K562 treated with DMSO at 1 percent for 12 hours (cell line): ENCODE measurements around the gene IRGQ. TPM values are rescaled to one million over a fixed set of nuclear protein-coding genes. Genes with fewer than 3 reads are reported as not detected.

Experiments
- total RNA-seq: library from RNA; unstranded; fragments of 300-600 nt; gene quantifications from 2 replicates; pipeline ENCODE4 v1.2.3, GENCODE V29; 2022; ENCODE audit not compliant: insufficient read depth

Gene IRGQ, protein sequence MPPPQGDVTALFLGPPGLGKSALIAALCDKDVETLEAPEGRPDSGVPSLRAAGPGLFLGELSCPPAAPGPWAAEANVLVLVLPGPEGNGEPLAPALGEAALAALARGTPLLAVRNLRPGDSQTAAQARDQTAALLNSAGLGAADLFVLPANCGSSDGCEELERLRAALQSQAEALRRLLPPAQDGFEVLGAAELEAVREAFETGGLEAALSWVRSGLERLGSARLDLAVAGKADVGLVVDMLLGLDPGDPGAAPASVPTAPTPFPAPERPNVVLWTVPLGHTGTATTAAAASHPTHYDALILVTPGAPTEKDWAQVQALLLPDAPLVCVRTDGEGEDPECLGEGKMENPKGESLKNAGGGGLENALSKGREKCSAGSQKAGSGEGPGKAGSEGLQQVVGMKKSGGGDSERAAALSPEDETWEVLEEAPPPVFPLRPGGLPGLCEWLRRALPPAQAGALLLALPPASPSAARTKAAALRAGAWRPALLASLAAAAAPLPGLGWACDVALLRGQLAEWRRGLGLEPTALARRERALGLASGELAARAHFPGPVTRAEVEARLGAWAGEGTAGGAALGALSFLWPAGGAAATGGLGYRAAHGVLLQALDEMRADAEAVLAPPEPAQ
- total RNA-seq: 3.6 and 7.0 TPM in 2 replicates

DNA sequence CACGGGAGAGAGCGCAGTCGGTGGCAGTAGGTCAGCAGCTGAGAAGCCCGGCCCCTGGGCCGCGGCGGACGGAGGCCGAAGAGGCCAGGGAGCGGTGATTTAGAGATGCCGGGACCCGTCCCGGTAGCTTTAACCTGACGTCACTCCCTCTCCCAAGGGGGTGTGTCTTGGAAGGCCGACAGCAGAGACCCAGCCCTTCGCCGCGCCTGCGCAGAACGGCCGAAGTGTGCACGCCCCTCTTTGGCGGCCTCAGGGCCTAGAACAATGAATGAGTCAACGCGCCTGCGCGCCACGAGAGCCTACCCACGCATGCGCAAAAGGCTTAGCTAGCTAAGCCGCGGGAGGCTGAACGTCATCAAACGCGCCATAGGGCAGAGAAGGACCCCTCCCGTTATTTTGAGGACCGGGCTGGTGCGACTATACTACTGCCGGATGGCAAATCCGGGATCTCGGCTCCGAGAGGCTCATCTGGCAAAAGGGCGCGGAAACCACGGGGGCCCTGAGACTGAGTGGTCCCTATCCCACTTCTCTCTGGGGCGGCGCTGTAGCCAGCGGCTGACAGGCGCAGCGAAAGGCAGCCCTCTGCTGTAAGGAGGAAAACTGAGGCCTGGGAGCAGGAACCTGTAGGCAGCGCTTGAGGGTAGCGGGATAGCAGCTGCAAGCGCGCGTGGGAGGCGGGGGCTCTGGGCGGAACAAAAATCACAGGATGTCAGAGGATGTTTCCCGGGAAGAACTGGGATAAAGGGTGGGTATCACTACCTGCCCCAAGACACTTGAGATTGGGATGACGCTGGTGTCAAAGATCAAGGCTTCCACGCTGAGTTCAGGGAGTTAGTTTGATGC lies at the start of gene IRGQ, which contains the start of gene ZNF576:
IRGQ (minus strand) TSS at position 136 of the 843 bp plus-strand sequence. CDS start 796 bp downstream, outside the sequence.
ZNF576 (plus strand) TSS at position 597 of the 843 bp plus-strand sequence. CDS start 514 bp downstream, outside the sequence.

GRCh38 chr19:43639519-43640423 lies 43.8 kb upstream of the IRGQ start, which contains the start of gene CADM4:
TSS of gene CADM4 (minus strand) at chr19:43639850. CDS start at chr19:43639790, 60 bp downstream.

GRCh38 chr19:43619262-43620060 lies 23.5 kb upstream of the IRGQ start, which contains the start of gene ZNF428:
TSS of gene ZNF428 (minus strand) at chr19:43619629. CDS start at chr19:43614304, 5,325 bp downstream.

GRCh38 chr19:43611788-43612187 lies 15.9 kb upstream of the IRGQ start, which contains the start of gene SRRM5:
TSS of gene SRRM5 (plus strand) at chr19:43612088. CDS start at chr19:43612122, 34 bp downstream.

DNA sequence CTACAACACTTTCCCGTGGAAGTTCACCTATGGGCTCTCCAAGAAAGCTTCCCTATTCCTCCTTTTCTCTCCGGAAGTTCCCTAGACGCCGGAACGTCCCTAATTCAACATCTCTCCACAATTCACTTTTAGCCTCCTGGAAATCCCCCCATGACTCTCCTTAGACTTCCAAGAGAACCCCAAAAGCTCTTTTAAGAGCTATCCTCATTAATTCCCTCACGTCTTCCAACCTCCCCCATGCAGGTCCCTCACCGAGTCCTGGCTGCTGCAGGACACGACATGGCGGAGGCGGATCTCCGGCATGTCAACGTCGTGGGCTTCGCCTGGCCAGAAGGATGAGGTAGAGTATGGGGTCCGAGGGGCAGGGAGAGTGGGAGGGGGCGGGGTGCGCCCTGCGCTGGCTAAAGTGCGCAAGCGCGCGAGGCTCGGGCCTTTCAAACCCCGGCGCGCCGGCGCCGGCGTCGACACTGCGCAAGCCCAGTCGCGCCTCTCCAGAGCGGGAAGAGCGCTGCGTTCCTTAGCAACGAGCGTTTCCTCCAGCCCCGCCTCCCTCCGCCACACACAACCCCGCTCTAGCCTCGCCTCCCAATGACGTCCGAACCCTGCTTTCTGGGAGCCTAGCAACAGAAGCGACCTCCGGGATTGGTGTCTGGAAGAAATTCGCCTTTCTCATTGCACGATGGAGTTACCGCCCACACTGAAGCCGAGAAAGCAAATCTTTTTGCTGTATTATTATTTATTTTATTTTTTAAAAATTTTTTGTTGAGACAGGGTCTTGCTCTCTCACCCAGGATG lies 20.6 kb downstream of the IRGQ start, which contains the start of the genes PINLYP and XRCC1:
PINLYP (plus strand) TSS at position 646 of the 795 bp plus-strand sequence. CDS start 1,391 bp downstream, outside the sequence.
XRCC1 (minus strand) TSS at position 372 of the 795 bp plus-strand sequence; CDS start at position 303, 69 bp downstream.

Other genes with a start within 250 kb of the IRGQ start
- gene CD177, start 242.4 kb downstream of the IRGQ start, total RNA-seq: not detected in 2 replicates
- gene TEX101, start 181.2 kb downstream of the IRGQ start, total RNA-seq: 1.0 and 1.7 TPM in 2 replicates
- gene LYPD3, start 130.5 kb downstream of the IRGQ start, total RNA-seq: 0.86 and 1.5 TPM in 2 replicates
- 15.2 and 18.9 TPM in 2 replicates for gene PHLDB3, start 91.4 kb downstream of the IRGQ start, total RNA-seq
- gene ETHE1, start 68.9 kb downstream of the IRGQ start, total RNA-seq: 25.9 and 37.1 TPM in 2 replicates
- 1.9 TPM in 1 of 2 replicates, not detected in the other for gene ZNF575, start 62.9 kb downstream of the IRGQ start, total RNA-seq
- gene XRCC1, start 20.6 kb downstream of the IRGQ start, total RNA-seq: 33.6 and 58.9 TPM in 2 replicates
- gene PINLYP, start 20.3 kb downstream of the IRGQ start, total RNA-seq: 2.2 and 4.5 TPM in 2 replicates
- gene ZNF576, start 461 bp upstream of the IRGQ start, total RNA-seq: 11.0 and 15.2 TPM in 2 replicates
- gene SRRM5, start 16.0 kb upstream of the IRGQ start, total RNA-seq: 0.57 and 1.8 TPM in 2 replicates
- gene ZNF428, start 23.5 kb upstream of the IRGQ start, total RNA-seq: 61.7 and 81.6 TPM in 2 replicates
- gene CADM4, start 43.7 kb upstream of the IRGQ start, total RNA-seq: 3.4 and 5.0 TPM in 2 replicates
- 22.5 and 28.7 TPM in 2 replicates for gene PLAUR, start 74.0 kb upstream of the IRGQ start, total RNA-seq
- not detected in 2 replicates for gene IRGC, start 119.9 kb upstream of the IRGQ start, total RNA-seq
- gene SMG9, start 158.8 kb upstream of the IRGQ start, total RNA-seq: 24.8 and 38.4 TPM in 2 replicates
- 8.2 and 11.0 TPM in 2 replicates for gene KCNN4, start 184.8 kb upstream of the IRGQ start, total RNA-seq
- 1.4 TPM in 1 of 2 replicates, not detected in the other for gene LYPD5, start 206.3 kb upstream of the IRGQ start, total RNA-seq
- 1.5 and 5.6 TPM in 2 replicates for gene ZNF283, start 231.2 kb upstream of the IRGQ start, total RNA-seq